HepG2 (cell line): ENCODE measurements around the gene WNK2. TPM values are rescaled to one million over a fixed set of nuclear protein-coding genes. Genes with fewer than 3 reads are reported as not detected.
"Not testable (repeated sequence)": the region's sequence is repeated elsewhere in the genome, so short reads cannot be mapped to it uniquely, and the experiment has no call there.

Source experiments
- ATAC-seq: fragments of 200-7000 bp; cut with Tn5 transposase; 3 replicates; pipeline ENCODE4 v1.9.1; 2020; ENCODE audit warnings: mild to moderate bottlenecking, moderate library complexity
- BruUV-seq: library from RNA; stranded (reverse); fragments of 400-500 nt; replicated peaks from 2 replicates; lab custom pipeline; 2021; lab: Mats Ljungman, UMichigan
- CTCF ChIA-PET: fragments of 300-600 bp; formaldehyde crosslinking; extraction: SDS; loops from one replicate; lab custom pipeline; 2021; ENCODE audit warnings: low total read pairs, inconsistent platforms, low intra/inter-chr PET ratio; lab: Yijun Ruan, JAX
- POLR2A ChIA-PET: fragments of 350-600 bp; sonication (Branson Sonifier 250); formaldehyde crosslinking; loops from one replicate; lab custom pipeline; 2020; ENCODE audit warnings: antibody characterized with exemption, inconsistent platforms; lab: Yijun Ruan, JAX
- DNase-seq: peaks from one replicate; pipeline ENCODE4 v3.0.0-alpha.2; 2015; ENCODE audit warnings: low spot score
- FAIRE-seq: peaks from 3 replicates; lab custom pipeline; 2011; peaks lifted over from hg19 to GRCh38; lab: Jason Lieb, UNC
- H2AFZ ChIP-seq: one replicate; pipeline ENCODE4 v1.6.1; 2011; ENCODE audit warnings: low read length, inconsistent platforms
- H3K27ac ChIP-seq: fragments of 300-600 bp; 3 replicates; pipeline ENCODE4 v1.8.0; 2011; ENCODE audit warnings: mixed run types, mild to moderate bottlenecking, mixed read lengths, low read length, inconsistent platforms; ENCODE audit not compliant: insufficient read depth; ENCODE audit errors: extremely low read length
- H3K27me3 ChIP-seq, 2 experiments: fragments of 200-600 bp in 1 of 2; 2 replicates in 1 of 2; 3 replicates in 1 of 2; pipeline versions ENCODE4 v1.6.0 to v1.8.0; 2011; ENCODE audit warnings: low read length in 2 of 2, mild to moderate bottlenecking in 2 of 2, moderate library complexity in 2 of 2, inconsistent platforms in 1 of 2; ENCODE audit not compliant: insufficient read depth in 2 of 2, control insufficient read depth in 1 of 2
- H3K36me3 ChIP-seq, 2 experiments: fragments of 200-600 bp in 1 of 2; replicated peaks in 1 of 2; 2 replicates in 1 of 2; 3 replicates in 1 of 2; pipeline versions ENCODE4 v1.5.1 to v1.8.0; 2011; ENCODE audit warnings: low read length in 2 of 2, inconsistent platforms in 1 of 2; ENCODE audit not compliant: insufficient read depth in 2 of 2, control insufficient read depth in 1 of 2
- H3K4me1 ChIP-seq: 2 replicates; pipeline ENCODE4 v1.5.1; 2012; ENCODE audit warnings: low read length, inconsistent platforms; ENCODE audit not compliant: insufficient read depth
- H3K4me2 ChIP-seq: 2 replicates; pipeline ENCODE4 v1.6.0; 2011; ENCODE audit warnings: low read depth, low read length, inconsistent platforms
- H3K4me3 ChIP-seq, 3 experiments: fragments of 200-600 bp in 1 of 3; sonication (generic), shearing (Covaris generic) in 1 of 3; replicated peaks in 1 of 3; 2 replicates each; pipeline ENCODE4 v1.5.1; 2011 to 2016; ENCODE audit warnings: low read length in 3 of 3, inconsistent platforms in 2 of 3, low read depth in 2 of 3, mild to moderate bottlenecking in 2 of 3, control low read depth in 1 of 3, mixed read lengths in 1 of 3; ENCODE audit not compliant: insufficient read depth in 1 of 3
- H3K79me2 ChIP-seq: one replicate; pipeline ENCODE4 v1.6.1; 2011; ENCODE audit warnings: low read length, inconsistent platforms; ENCODE audit not compliant: insufficient read depth
- H3K9ac ChIP-seq: 2 replicates; pipeline ENCODE4 v1.6.0; 2011; ENCODE audit warnings: mild to moderate bottlenecking, low read depth, low read length, inconsistent platforms; ENCODE audit not compliant: insufficient read depth
- H3K9me3 ChIP-seq: 2 replicates; pipeline ENCODE4 v1.5.1; 2012; ENCODE audit warnings: mild to moderate bottlenecking, low read length
- H4K20me1 ChIP-seq: 2 replicates; pipeline ENCODE4 v1.6.0; 2011; ENCODE audit warnings: inconsistent platforms, mild to moderate bottlenecking, low read length, moderate library complexity; ENCODE audit not compliant: insufficient read depth
- MTF1 ChIP-seq: sonication (generic); formaldehyde crosslinking; IDR thresholded peaks from 2 replicates; pipeline ENCODE4 v1.5.0; 2020; ENCODE audit warnings: missing genetic modification reagents
- SAFB2 ChIP-seq: sonication (generic); formaldehyde crosslinking; IDR thresholded peaks from 2 replicates; pipeline ENCODE4 v1.5.1; 2020; ENCODE audit warnings: missing genetic modification reagents, low read depth, mild to moderate bottlenecking, borderline replicate concordance
- TEAD2 ChIP-seq: sonication (generic); formaldehyde crosslinking; IDR thresholded peaks from 2 replicates; pipeline ENCODE4 v1.9.0; 2021; ENCODE audit warnings: missing genetic modification reagents
- ZNF10 ChIP-seq: sonication (generic); formaldehyde crosslinking; IDR thresholded peaks from 2 replicates; pipeline ENCODE4 v1.4.0; 2020; ENCODE audit warnings: mild to moderate bottlenecking, low read depth, missing genetic modification reagents, borderline replicate concordance
- ZNF180 ChIP-seq: sonication (generic); formaldehyde crosslinking; IDR thresholded peaks from 2 replicates; pipeline ENCODE4 v1.4.0; 2020; ENCODE audit warnings: low read depth, missing genetic modification reagents, borderline replicate concordance
- ZNF34 ChIP-seq: sonication (generic); formaldehyde crosslinking; IDR thresholded peaks from 2 replicates; pipeline ENCODE4 v1.4.0; 2020; ENCODE audit warnings: mild to moderate bottlenecking, missing genetic modification reagents, borderline replicate concordance
- ZNF598 ChIP-seq: sonication (generic); formaldehyde crosslinking; IDR thresholded peaks from 2 replicates; pipeline ENCODE4 v1.5.1; 2020; ENCODE audit warnings: mild to moderate bottlenecking, missing genetic modification reagents, borderline replicate concordance
- ZNF775 ChIP-seq: sonication (generic); formaldehyde crosslinking; IDR thresholded peaks from 2 replicates; pipeline ENCODE4 v1.4.0; 2020; ENCODE audit warnings: missing genetic modification reagents, mild to moderate bottlenecking, moderate library complexity, borderline replicate concordance
- ZNF891 ChIP-seq: sonication (generic); formaldehyde crosslinking; IDR thresholded peaks from 2 replicates; pipeline ENCODE4 v1.5.0; 2020; ENCODE audit warnings: mild to moderate bottlenecking, missing genetic modification reagents
- WGBS: methylation state at CpG from one replicate; pipeline ENCODE4 v1.1.6; 2017; ENCODE audit warnings: low lambda C conversion rate; 5-methylcytosine and 5-hydroxymethylcytosine counted together
- in situ Hi-C: cut with HindIII; loops from 2 replicates; pipeline ENCODE4 v1.10.0; 2017; ENCODE audit warnings: low pct_unique_long_range_greater_than_20kb; ENCODE audit not compliant: extremely low pct_ligation_motif_present
- intact Hi-C: fragments of 100-400 bp; cut with micrococcal nuclease; formaldehyde crosslinking; loops from one replicate; pipeline ENCODE4 v1.10.0; 2022; ENCODE audit not compliant: unreplicated experiment
- polyA plus RNA-seq, 8 experiments: library from polyadenylated mRNA; depleted of rRNA in 3 of 8; stranded (reverse) in 7 of 8; unstranded in 1 of 8; fragments of >200 nt; fragmentation: Illumina TruSeq in 4 of 8; extraction: Trizol in 4 of 8; gene quantifications; 2 replicates each; pipeline versions ENCODE4 v1.2.1 to v1.2.3, GENCODE V29; 2011 to 2016; ENCODE audit warnings: low read depth in 4 of 8, missing spikeins in 1 of 8, mixed read lengths in 1 of 8; ENCODE audit not compliant: insufficient read depth in 1 of 8
- total RNA-seq, 5 experiments: library from RNA; depleted of rRNA; stranded (reverse); fragments of >200 nt; fragmentation: Illumina TruSeq; extraction: Trizol; gene quantifications; 2 replicates each; pipeline ENCODE4 v1.2.3, GENCODE V29; 2016; ENCODE audit warnings: low read depth in 1 of 5
- TF ChIP-seq, protein P1 (sequence below): sonication (generic); formaldehyde crosslinking; IDR thresholded peaks from 2 replicates; pipeline ENCODE4 v1.9.0; 2021; ENCODE audit warnings: missing genetic modification reagents, borderline replicate concordance
- TF ChIP-seq, protein P2 (sequence below): sonication (generic); formaldehyde crosslinking; conservative IDR thresholded peaks from 2 replicates; pipeline ENCODE4 v1.8.0; 2022; ENCODE audit warnings: missing genetic modification reagents

WNK2 gene
- total and polyA plus RNA-seq, 2 of the 13 experiments (the other 11 are each of a cell fraction or from before 2014, with no cell fraction given): 10.5 to 12.0 TPM

DNA sequence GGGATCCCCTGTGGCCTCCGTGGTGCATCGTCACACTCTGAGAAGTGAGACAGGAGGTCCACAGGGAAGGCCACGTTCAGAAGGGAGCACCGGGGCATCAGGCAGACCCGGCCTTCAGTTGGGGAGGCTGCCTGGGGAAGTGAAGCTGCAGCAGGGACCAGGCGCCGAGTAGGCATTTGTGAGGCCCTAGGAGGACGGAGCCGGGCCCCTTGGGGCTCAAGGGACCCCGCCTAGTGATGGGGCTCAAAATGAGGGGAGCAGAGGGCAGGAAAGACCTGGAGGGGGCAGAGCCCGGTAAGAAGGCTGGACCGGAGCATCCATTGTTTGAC is 182.1 kb downstream of the WNK2 start:
- H3K79me2 ChIP-seq: no peaks in the 10 kb centered on the region
- H3K9me3 ChIP-seq: peaks cover 11% of the 10 kb centered on the region
- 10% methylated on average over 12 of the region's 12 CpGs for WGBS
- TF ChIP-seq ZNF34 (CRISPR knock-in tag) (no peak), ZNF775 (CRISPR knock-in tag) (no peak), TEAD2 (CRISPR knock-in tag) (no peak), ZNF598 (CRISPR knock-in tag) (no peak), MTF1 (CRISPR knock-in tag) (no peak), ZNF10 (CRISPR knock-in tag) (no peak), ZNF891 (CRISPR knock-in tag) (no peak), SAFB2 (CRISPR knock-in tag) (no peak), ZNF180 (CRISPR knock-in tag) (no peak)
- TF ChIP-seq, protein P1, sequence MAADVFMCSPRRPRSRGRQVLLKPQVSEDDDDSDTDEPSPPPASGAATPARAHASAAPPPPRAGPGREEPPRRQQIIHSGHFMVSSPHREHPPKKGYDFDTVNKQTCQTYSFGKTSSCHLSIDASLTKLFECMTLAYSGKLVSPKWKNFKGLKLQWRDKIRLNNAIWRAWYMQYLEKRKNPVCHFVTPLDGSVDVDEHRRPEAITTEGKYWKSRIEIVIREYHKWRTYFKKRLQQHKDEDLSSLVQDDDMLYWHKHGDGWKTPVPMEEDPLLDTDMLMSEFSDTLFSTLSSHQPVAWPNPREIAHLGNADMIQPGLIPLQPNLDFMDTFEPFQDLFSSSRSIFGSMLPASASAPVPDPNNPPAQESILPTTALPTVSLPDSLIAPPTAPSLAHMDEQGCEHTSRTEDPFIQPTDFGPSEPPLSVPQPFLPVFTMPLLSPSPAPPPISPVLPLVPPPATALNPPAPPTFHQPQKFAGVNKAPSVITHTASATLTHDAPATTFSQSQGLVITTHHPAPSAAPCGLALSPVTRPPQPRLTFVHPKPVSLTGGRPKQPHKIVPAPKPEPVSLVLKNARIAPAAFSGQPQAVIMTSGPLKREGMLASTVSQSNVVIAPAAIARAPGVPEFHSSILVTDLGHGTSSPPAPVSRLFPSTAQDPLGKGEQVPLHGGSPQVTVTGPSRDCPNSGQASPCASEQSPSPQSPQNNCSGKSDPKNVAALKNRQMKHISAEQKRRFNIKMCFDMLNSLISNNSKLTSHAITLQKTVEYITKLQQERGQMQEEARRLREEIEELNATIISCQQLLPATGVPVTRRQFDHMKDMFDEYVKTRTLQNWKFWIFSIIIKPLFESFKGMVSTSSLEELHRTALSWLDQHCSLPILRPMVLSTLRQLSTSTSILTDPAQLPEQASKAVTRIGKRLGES: no peak
- TF ChIP-seq, protein P2, sequence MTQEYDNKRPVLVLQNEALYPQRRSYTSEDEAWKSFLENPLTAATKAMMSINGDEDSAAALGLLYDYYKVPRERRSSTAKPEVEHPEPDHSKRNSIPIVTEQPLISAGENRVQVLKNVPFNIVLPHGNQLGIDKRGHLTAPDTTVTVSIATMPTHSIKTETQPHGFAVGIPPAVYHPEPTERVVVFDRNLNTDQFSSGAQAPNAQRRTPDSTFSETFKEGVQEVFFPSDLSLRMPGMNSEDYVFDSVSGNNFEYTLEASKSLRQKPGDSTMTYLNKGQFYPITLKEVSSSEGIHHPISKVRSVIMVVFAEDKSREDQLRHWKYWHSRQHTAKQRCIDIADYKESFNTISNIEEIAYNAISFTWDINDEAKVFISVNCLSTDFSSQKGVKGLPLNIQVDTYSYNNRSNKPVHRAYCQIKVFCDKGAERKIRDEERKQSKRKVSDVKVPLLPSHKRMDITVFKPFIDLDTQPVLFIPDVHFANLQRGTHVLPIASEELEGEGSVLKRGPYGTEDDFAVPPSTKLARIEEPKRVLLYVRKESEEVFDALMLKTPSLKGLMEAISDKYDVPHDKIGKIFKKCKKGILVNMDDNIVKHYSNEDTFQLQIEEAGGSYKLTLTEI (CRISPR knock-in tag): no peak
- H3K9ac ChIP-seq: no peak overlapping the region
- H3K27me3 ChIP-seq: no peaks in the 10 kb centered on the region; a peak in 2 of 5 replicates
- BruUV-seq: no TSS peak
- in situ Hi-C loops (no loop called here), intact Hi-C loops (no loop called here)
- no peaks in the 10 kb centered on the region for H3K36me3 ChIP-seq
- DNase-seq (no peak), FAIRE-seq (no peak), ATAC-seq (peak; percentile 62)
- H2AFZ ChIP-seq: peak overlapping the region; percentile 72
- peak overlapping the region; percentile 70 for H3K4me2 ChIP-seq
- H4K20me1 ChIP-seq: no peaks in the 10 kb centered on the region
- CTCF ChIA-PET: no interaction called here
- H3K4me1 ChIP-seq: no peaks in the 10 kb centered on the region
- POLR2A ChIA-PET: no interaction called here
- peak overlapping the region in 2 of 3 experiments; percentile 44 to 57; a peak in 4 of 6 replicates for H3K4me3 ChIP-seq
- no peak overlapping the region for H3K27ac ChIP-seq

DNA sequence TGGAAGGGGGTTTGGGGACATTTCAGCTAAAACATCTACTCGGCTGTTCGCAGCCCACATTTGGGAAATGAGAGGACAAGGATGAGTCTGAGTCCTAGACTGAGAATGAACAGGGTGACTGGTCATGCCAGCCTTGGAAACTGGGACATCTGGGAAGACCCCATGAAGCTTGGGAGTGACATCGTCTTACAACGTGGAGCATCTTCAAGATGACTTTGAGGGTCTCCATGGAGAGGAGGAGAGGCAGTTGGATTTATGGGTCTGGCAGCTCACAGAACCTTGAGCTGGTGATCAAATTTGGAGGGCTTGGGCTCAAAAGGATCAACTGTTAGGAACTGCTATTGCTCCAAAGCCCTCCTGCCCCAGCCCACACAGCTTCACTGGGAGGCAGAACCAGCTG is 182.5 kb downstream of the WNK2 start:
- Histone ChIP-seq H3K4me2 (peak overlapping the region; percentile 70), H3K4me3 (peak overlapping the region in 1 of 3 experiments; percentile 57; a peak in 1 of 6 replicates), H2AFZ (peak overlapping the region; percentile 72)
- H4K20me1 ChIP-seq, H3K9me3 ChIP-seq, H3K9ac ChIP-seq, H3K4me1 ChIP-seq, H3K79me2 ChIP-seq, ATAC-seq, POLR2A ChIA-PET, intact Hi-C loops, DNase-seq, BruUV-seq, FAIRE-seq, H3K27ac ChIP-seq, H3K36me3 ChIP-seq, CTCF ChIA-PET, H3K27me3 ChIP-seq, in situ Hi-C loops: not testable (repeated sequence)
- 36% methylated on average over 4 of the region's 4 CpGs for WGBS
